ENCODE data around the gene TMIGD2.
"Not testable (repeated sequence)": the region's sequence is repeated elsewhere in the genome, so short reads cannot be mapped to it uniquely, and the experiment has no call there.

GRCh38 chr19:4349225-4349624 is 47.0 kb upstream of the TMIGD2 start:
- TF ChIP-seq CTCF, POLR2A, POLR2AphosphoS5 (IDR thresholded peaks at IDR 0.05): not testable (repeated sequence)
